ENCODE measurements around the gene BRSK2.

Gene BRSK2

DNA sequence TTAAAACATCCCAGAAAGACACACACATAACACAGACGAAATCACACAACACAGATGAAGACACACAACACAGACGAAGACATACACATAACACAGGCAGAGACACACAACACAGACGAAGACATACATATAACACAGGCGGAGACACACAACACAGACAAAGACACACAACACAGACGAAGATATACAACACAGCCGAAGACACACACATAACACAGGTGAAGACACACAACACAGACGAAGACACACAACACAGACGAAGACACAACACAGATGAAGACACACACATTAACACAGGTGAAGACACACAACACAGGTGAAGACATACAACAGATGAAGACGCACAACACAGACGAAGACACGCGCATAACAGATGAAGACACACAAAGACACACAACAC is 101.6 kb downstream of the BRSK2 start:
- Histone ChIP-seq H3K4me2 (ENCODE audit: low read length) (no peak overlapping the region), H3K9me2 (ENCODE audit: low read depth, low read length) (no peaks in the 10 kb centered on the region), H3K36me3 (ENCODE audit: insufficient read depth, low read length) (no peaks in the 10 kb centered on the region), H3K27ac (ENCODE audit: low read depth, low read length, poor library complexity, severe bottlenecking) (no peak overlapping the region), H4K20me1 (ENCODE audit: insufficient read depth, low read length) (0 out of 2 replicates have a peak, but pooled peaks cover 3% of the 10 kb centered on the region), H2AFZ (ENCODE audit: low read length) (no peak overlapping the region), H3K9ac (ENCODE audit: low read length) (no peak overlapping the region), H3K4me3 (ENCODE audit: low read depth, low read length, poor library complexity, severe bottlenecking) (no peak overlapping the region), H3K79me2 (ENCODE audit: insufficient read depth, low read length) (no peaks in the 10 kb centered on the region), H3K9me3 (ENCODE audit: low read length) (no peaks in the 10 kb centered on the region), H3K4me1 (ENCODE audit: insufficient read depth, low read length, severe bottlenecking) (no peaks in the 10 kb centered on the region), H3F3A (ENCODE audit: insufficient read depth, low read length) (no peaks in the 10 kb centered on the region), H3K27me3 (ENCODE audit: insufficient read depth, low read length) (no peaks in the 10 kb centered on the region)
- TF ChIP-seq EZH2 (IDR thresholded peaks at IDR 0.05; ENCODE audit: borderline replicate concordance, low read length): no peak
- TF ChIP-seq, protein P1, sequence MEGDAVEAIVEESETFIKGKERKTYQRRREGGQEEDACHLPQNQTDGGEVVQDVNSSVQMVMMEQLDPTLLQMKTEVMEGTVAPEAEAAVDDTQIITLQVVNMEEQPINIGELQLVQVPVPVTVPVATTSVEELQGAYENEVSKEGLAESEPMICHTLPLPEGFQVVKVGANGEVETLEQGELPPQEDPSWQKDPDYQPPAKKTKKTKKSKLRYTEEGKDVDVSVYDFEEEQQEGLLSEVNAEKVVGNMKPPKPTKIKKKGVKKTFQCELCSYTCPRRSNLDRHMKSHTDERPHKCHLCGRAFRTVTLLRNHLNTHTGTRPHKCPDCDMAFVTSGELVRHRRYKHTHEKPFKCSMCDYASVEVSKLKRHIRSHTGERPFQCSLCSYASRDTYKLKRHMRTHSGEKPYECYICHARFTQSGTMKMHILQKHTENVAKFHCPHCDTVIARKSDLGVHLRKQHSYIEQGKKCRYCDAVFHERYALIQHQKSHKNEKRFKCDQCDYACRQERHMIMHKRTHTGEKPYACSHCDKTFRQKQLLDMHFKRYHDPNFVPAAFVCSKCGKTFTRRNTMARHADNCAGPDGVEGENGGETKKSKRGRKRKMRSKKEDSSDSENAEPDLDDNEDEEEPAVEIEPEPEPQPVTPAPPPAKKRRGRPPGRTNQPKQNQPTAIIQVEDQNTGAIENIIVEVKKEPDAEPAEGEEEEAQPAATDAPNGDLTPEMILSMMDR (IDR thresholded peaks at IDR 0.05; ENCODE audit: low read length): no peak

DNA sequence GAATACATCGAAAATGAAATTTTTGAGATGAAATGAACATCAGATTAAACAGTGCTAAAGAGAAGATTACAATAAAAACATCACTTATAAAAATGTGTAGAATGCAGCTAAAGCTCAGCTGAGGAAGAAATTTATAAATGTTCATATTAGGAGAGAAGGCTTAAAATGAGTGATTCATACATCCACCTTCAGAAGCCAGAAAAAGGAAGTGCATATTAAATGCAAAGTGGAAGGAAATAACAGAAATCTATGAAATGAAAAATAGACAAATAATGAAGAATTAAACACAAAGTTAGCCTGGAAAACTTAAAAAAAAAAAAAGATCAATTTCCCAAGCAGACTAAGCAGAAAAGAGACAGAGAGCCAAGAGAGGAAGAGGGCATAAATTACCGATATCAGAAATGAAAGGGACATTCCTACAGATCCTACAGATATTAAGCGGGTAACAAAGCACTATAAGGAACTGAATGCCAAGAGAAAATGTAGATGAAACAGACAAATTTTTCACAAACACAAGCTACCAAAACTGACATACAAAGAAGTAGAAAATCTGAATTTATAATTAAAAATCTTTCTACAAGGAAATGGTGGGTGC is 104.0 kb downstream of the BRSK2 start:
- Histone ChIP-seq H3K4me1 (ENCODE audit: insufficient read depth, low read length, severe bottlenecking) (no peaks in the 10 kb centered on the region), H4K20me1 (ENCODE audit: insufficient read depth, low read length) (0 out of 2 replicates have a peak, but pooled peaks cover 3% of the 10 kb centered on the region), H3K9ac (ENCODE audit: low read length) (no peak overlapping the region), H3K4me2 (ENCODE audit: low read length) (no peak overlapping the region), H3K4me3 (ENCODE audit: low read depth, low read length, poor library complexity, severe bottlenecking) (no peak overlapping the region), H2AFZ (ENCODE audit: low read length) (no peak overlapping the region), H3K9me2 (ENCODE audit: low read depth, low read length) (no peaks in the 10 kb centered on the region), H3K27ac (ENCODE audit: low read depth, low read length, poor library complexity, severe bottlenecking) (no peak overlapping the region), H3F3A (ENCODE audit: insufficient read depth, low read length) (no peaks in the 10 kb centered on the region), H3K27me3 (ENCODE audit: insufficient read depth, low read length) (no peaks in the 10 kb centered on the region), H3K9me3 (ENCODE audit: low read length) (no peaks in the 10 kb centered on the region), H3K79me2 (ENCODE audit: insufficient read depth, low read length) (no peaks in the 10 kb centered on the region), H3K36me3 (ENCODE audit: insufficient read depth, low read length) (no peaks in the 10 kb centered on the region)
- TF ChIP-seq, protein P1 (IDR thresholded peaks at IDR 0.05; ENCODE audit: low read length): no peak
- TF ChIP-seq EZH2 (IDR thresholded peaks at IDR 0.05; ENCODE audit: borderline replicate concordance, low read length): no peak

DNA sequence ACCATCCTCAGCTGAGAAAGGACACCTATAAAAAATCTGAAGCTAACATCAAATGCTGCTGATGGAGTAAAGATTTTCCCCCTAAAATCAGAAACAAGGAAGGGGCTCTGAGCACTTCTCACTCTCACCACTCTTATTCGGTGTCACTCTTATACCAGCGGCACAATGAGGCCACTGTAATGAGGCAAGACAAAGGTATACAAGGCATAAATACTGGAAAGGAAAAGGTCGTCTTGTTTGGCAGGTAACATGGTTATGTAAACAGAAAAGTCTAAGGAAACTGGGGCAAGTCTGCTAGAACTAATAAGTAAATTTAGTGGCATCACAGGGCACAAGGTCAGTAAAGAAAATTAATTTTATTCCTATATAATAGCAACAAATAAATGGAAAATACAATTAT is 104.9 kb downstream of the BRSK2 start:
- Histone ChIP-seq H3K4me1 (ENCODE audit: insufficient read depth, low read length, severe bottlenecking) (no peaks in the 10 kb centered on the region), H3K4me2 (ENCODE audit: low read length) (no peak overlapping the region), H3K9me3 (ENCODE audit: low read length) (no peaks in the 10 kb centered on the region), H3K79me2 (ENCODE audit: insufficient read depth, low read length) (no peaks in the 10 kb centered on the region), H3F3A (ENCODE audit: insufficient read depth, low read length) (no peaks in the 10 kb centered on the region), H3K9me2 (ENCODE audit: low read depth, low read length) (no peaks in the 10 kb centered on the region), H4K20me1 (ENCODE audit: insufficient read depth, low read length) (0 out of 2 replicates have a peak, but pooled peaks cover 3% of the 10 kb centered on the region), H3K27me3 (ENCODE audit: insufficient read depth, low read length) (no peaks in the 10 kb centered on the region), H3K4me3 (ENCODE audit: low read depth, low read length, poor library complexity, severe bottlenecking) (no peak overlapping the region), H3K27ac (ENCODE audit: low read depth, low read length, poor library complexity, severe bottlenecking) (no peak overlapping the region), H3K36me3 (ENCODE audit: insufficient read depth, low read length) (no peaks in the 10 kb centered on the region), H3K9ac (ENCODE audit: low read length) (no peak overlapping the region), H2AFZ (ENCODE audit: low read length) (no peak overlapping the region)
- TF ChIP-seq, protein P1 (IDR thresholded peaks at IDR 0.05; ENCODE audit: low read length): no peak
- no peak for TF ChIP-seq EZH2 (IDR thresholded peaks at IDR 0.05; ENCODE audit: borderline replicate concordance, low read length)
